HG03565 (cell line): Measurements from ENCODE around the gene KLK5.

Experiments used
- ATAC-seq: cut with Tn5 transposase; IDR thresholded peaks from one replicate; pipeline ENCODE4 v1.9.1; 2021; ENCODE audit warnings: mild to moderate bottlenecking, moderate library complexity; ENCODE audit not compliant: unreplicated experiment

The KLK5 gene

GRCh38 chr19:50894478-50895356, 58.1 kb downstream of the KLK5 start:
- no peak for ATAC-seq
